ENCODE data around the gene TRAF7.

GRCh38 chr16:2208772-2209171, 53.2 kb downstream of the TRAF7 start:
- TF ChIP-seq KDM5A (IDR thresholded peaks at IDR 0.05; ENCODE audit: low read length) (no peak), RNF2 (IDR thresholded peaks at IDR 0.05; ENCODE audit: borderline replicate concordance, low read depth, low read length, missing control alignments, poor library complexity, severe bottlenecking) (no peak), POLR2A (IDR thresholded peaks at IDR 0.05; ENCODE audit: control extremely low read depth in 1 of 2, low read depth in 2 of 2, low read length in 2 of 2) (no peak), POLR2AphosphoS5 (IDR thresholded peaks at IDR 0.05; ENCODE audit: low read depth, low read length) (no peak), EP300 (IDR thresholded peaks at IDR 0.05; ENCODE audit: borderline replicate concordance in 1 of 2, low read depth in 2 of 2, low read length in 2 of 2) (no peak)
